ENCODE data around the gene THBS2. TPM values are rescaled to one million over a fixed set of nuclear protein-coding genes. Genes with fewer than 3 reads are reported as not detected.

The THBS2 gene
- total and polyA plus RNA-seq, 2 of the 4 experiments (the other 2 are of a cell fraction) = 97.3 to 113 TPM

DNA sequence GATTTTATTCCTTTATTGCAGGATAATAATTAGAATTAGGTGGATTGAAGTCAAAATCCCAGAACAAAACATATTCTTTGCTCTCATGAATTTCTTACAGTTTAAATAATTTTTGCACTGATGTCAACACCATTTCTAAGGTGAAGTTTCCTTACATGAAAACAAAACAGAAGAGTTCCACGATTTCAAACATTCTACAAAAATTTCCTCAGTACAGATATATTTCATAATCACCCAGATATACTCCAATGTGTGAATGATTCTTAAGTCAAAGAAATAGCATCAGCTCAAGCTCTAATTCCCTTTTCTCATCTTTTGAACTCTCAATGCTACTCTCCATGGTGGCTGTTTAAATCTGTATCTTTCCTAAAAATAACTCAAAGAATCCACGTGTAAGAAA is 39.5 kb upstream of the THBS2 start:
- Histone ChIP-seq H4K91ac (ENCODE audit: insufficient read depth, low read depth, low read length) (no peak overlapping the region), H3K9me1 (ENCODE audit: insufficient read depth, low read length) (no peaks in the 10 kb centered on the region; the same call in none of the 2 replicates), H4K20me1 (ENCODE audit: insufficient read depth, low read length) (no peaks in the 10 kb centered on the region), H3K18ac (ENCODE audit: low read depth, low read length) (peak overlapping the region; percentile 47), H3K79me1 (ENCODE audit: low read depth in 1 of 2, low read length in 2 of 2) (no peaks in the 10 kb centered on the region), H3K4me2 (ENCODE audit: low read depth, low read length) (no peak overlapping the region), H2BK5ac (ENCODE audit: low read depth, low read length, poor library complexity, severe bottlenecking) (peak overlapping the region; percentile 48), H2BK20ac (ENCODE audit: low read depth, low read length) (no peak overlapping the region), H4K8ac (ENCODE audit: low read depth in 2 of 2, low read length in 2 of 2) (no peak overlapping the region; a peak in 1 of 4 replicates), H3K4ac (ENCODE audit: low read depth, low read length) (no peak overlapping the region), H3K9me3 (ENCODE audit: control insufficient read depth, insufficient read depth, low read length) (no peaks in the 10 kb centered on the region), H3K9ac (ENCODE audit: low read depth, low read length) (no peak overlapping the region), H2BK15ac (ENCODE audit: low read depth, low read length) (no peak overlapping the region), H3K4me1 (ENCODE audit: control insufficient read depth, insufficient read depth, low read length) (peaks cover 14% of the 10 kb centered on the region), H3K4me3 (ENCODE audit: insufficient read depth, low read depth, low read length) (no peak overlapping the region), H2AFZ (replicated peaks; ENCODE audit: low read length, poor library complexity) (no peak overlapping the region), H3K36me3 (ENCODE audit: control insufficient read depth, insufficient read depth, low read length) (no peaks in the 10 kb centered on the region), H3K27me3 (ENCODE audit: control insufficient read depth, insufficient read depth, low read length) (no peaks in the 10 kb centered on the region), H2BK120ac (ENCODE audit: low read depth, low read length) (peak overlapping the region; percentile 6; the same call in 1 of the 2 replicates), H4K5ac (ENCODE audit: low read depth, low read length) (peak overlapping the region; percentile 41; the same call in 1 of the 2 replicates), H2AK5ac (ENCODE audit: low read depth, low read length) (no peak overlapping the region), H3K27ac (ENCODE audit: insufficient read depth, low read length) (peak overlapping the region; percentile 62; the same call in 1 of the 2 replicates), H3K14ac (replicated peaks; ENCODE audit: low read depth, low read length) (no peak overlapping the region), H3K56ac (ENCODE audit: extremely low read depth, insufficient read depth, low read length) (no peak overlapping the region), H2AK9ac (replicated peaks; ENCODE audit: low read depth, low read length, poor library complexity) (no peak overlapping the region), H3K23ac (ENCODE audit: low read depth, low read length) (no peak overlapping the region)
- intact Hi-C loops (cut with micrococcal nuclease) = loop anchor here (5.0 kb wide), 1 partner anchor 336 kb away; no protein-coding TSS in a partner anchor
- no TSS peak for BruUV-seq (replicated peaks)
- WGBS, 2 experiments (ENCODE audit: extremely low coverage in 2 of 2, insufficient read length in 1 of 2) = no CpG with 5 or more reads among the region's 2 CpGs
- ATAC-seq (ENCODE audit: low read depth) (no peak), DNase-seq (no peak)
- ChIA-PET CTCF (interaction anchor here (1.3 kb wide), 1 partner anchor 336 kb away, joined by 3 read pairs; no protein-coding TSS in a partner anchor), POLR2A (ENCODE audit: unreplicated experiment) (no interaction called here)
- dilution Hi-C loops (cut with HindIII; ENCODE audit: low sequenced_read_pairs, unreplicated experiment) = no loop called here
- in situ Hi-C loops (cut with MboI; ENCODE audit: low sequenced_read_pairs) = no loop called here
- TF ChIP-seq MAZ (IDR thresholded peaks at IDR 0.05; ENCODE audit: borderline replicate concordance, low read depth, low read length) = no peak
- no peak for TF ChIP-seq NFE2L2 (IDR thresholded peaks at IDR 0.05; ENCODE audit: low read depth, low read length)
- no peak for TF ChIP-seq MXI1 (IDR thresholded peaks at IDR 0.05; ENCODE audit: borderline replicate concordance, low read depth, low read length)
- TF ChIP-seq, protein P1, sequence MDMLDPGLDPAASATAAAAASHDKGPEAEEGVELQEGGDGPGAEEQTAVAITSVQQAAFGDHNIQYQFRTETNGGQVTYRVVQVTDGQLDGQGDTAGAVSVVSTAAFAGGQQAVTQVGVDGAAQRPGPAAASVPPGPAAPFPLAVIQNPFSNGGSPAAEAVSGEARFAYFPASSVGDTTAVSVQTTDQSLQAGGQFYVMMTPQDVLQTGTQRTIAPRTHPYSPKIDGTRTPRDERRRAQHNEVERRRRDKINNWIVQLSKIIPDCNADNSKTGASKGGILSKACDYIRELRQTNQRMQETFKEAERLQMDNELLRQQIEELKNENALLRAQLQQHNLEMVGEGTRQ (IDR thresholded peaks at IDR 0.05; ENCODE audit: low read depth, low read length) = no peak
- TF ChIP-seq RCOR1 (IDR thresholded peaks at IDR 0.05; ENCODE audit: insufficient replicate concordance, low read length) = no peak
- no peak for TF ChIP-seq CHD1 (IDR thresholded peaks at IDR 0.05; ENCODE audit: low read depth, low read length)
- TF ChIP-seq SMC3 (IDR thresholded peaks at IDR 0.05; ENCODE audit: low read depth, low read length) = no peak
